ENCODE measurements around the gene ARNT2.

GRCh38 chr15:80637747-80638146, 233.6 kb downstream of the ARNT2 start:
- no peak for TF ChIP-seq EP300 (IDR thresholded peaks at IDR 0.05; ENCODE audit: borderline replicate concordance in 1 of 2, control insufficient read depth in 1 of 2, low read depth in 2 of 2, low read length in 2 of 2)
- TF ChIP-seq GABPA (IDR thresholded peaks at IDR 0.05; ENCODE audit: low read depth) = no peak
- TF ChIP-seq HDAC2 (IDR thresholded peaks at IDR 0.05) = no peak

All from GM12878 (cell line).